HCT116 (cell line): ENCODE measurements around the gene MTSS2. TPM values are rescaled to one million over a fixed set of nuclear protein-coding genes. Genes with fewer than 3 reads are reported as not detected.

Experiments
- ATAC-seq: fragments of 200-7000 bp; cut with Tn5 transposase; 2 replicates; pipeline ENCODE4 v1.9.1; 2020; ENCODE audit warnings: mild to moderate bottlenecking, moderate library complexity
- BruUV-seq: library from RNA; stranded (reverse); fragments of 400-500 nt; replicated peaks from 2 replicates; lab custom pipeline; 2021; lab: Mats Ljungman, UMichigan
- CTCF ChIA-PET: fragments of 300-600 bp; sonication (Branson Sonifier 250); formaldehyde crosslinking; loops from one replicate; lab custom pipeline; 2021; ENCODE audit warnings: antibody characterized with exemption; lab: Charles Lee
- POLR2A ChIA-PET: fragments of 300-600, 350-600 bp; sonication (Branson Sonifier 250); formaldehyde crosslinking; loops from one replicate; lab custom pipeline; 2021; ENCODE audit warnings: antibody characterized with exemption; lab: Charles Lee
- RAD21 ChIA-PET, 2 experiments: fragments of 300-600 bp; sonication (Branson Sonifier 250); formaldehyde crosslinking; loops; one replicate each; lab custom pipeline; 2023; ENCODE audit warnings: low total read pairs in 2 of 2; ENCODE audit not compliant: uncharacterized antibody in 2 of 2, unreplicated experiment in 2 of 2, low non-redundant PET in 1 of 2; lab: Charles Lee
- DNase-seq: peaks from one replicate; pipeline ENCODE4 v3.0.0-alpha.2; 2010; ENCODE audit warnings: low read depth, low spot score
- H2AFZ ChIP-seq: fragments of 200-600 bp; shearing (Covaris generic), sonication (generic); 2 replicates; pipeline ENCODE4 v1.6.1; 2017; ENCODE audit warnings: low read depth, mixed run types, mixed read lengths, antibody characterized with exemption, low read length; ENCODE audit not compliant: poor library complexity, severe bottlenecking
- H3K27ac ChIP-seq: 2 replicates; pipeline ENCODE4 v1.5.1; 2012; ENCODE audit warnings: low read depth, low read length
- H3K27me3 ChIP-seq: fragments of 200-600 bp; sonication (generic); 2 replicates; pipeline ENCODE4 v1.6.1; 2016; ENCODE audit warnings: mixed run types, low read length, mixed read lengths; ENCODE audit not compliant: insufficient read depth
- H3K36me3 ChIP-seq, 2 experiments: fragments of 200-500 bp in 1 of 2; fragments of 200-600 bp in 1 of 2; sonication (Bioruptor generic) in 1 of 2; sonication (generic) in 1 of 2; 2 replicates each; pipeline versions ENCODE4 v1.5.1 to v1.6.1; 2014 to 2016; ENCODE audit warnings: low read length in 2 of 2, inconsistent platforms in 1 of 2, mixed read lengths in 1 of 2, mixed run types in 1 of 2; ENCODE audit not compliant: insufficient read depth in 2 of 2, control insufficient read depth in 1 of 2
- H3K4me1 ChIP-seq, 2 experiments: fragments of 200-600 bp in 1 of 2; sonication (generic) in 1 of 2; 2 replicates each; pipeline versions ENCODE4 v1.5.1 to v1.6.1; 2012 to 2017; ENCODE audit warnings: low read length in 2 of 2, inconsistent platforms in 1 of 2, mild to moderate bottlenecking in 1 of 2, mixed read lengths in 1 of 2, mixed run types in 1 of 2, moderate library complexity in 1 of 2; ENCODE audit not compliant: insufficient read depth in 2 of 2, control insufficient read depth in 1 of 2
- H3K4me2 ChIP-seq: fragments of 200-600 bp; sonication (generic); 2 replicates; pipeline ENCODE4 v1.6.1; 2017; ENCODE audit warnings: mixed run types, low read length, mixed read lengths
- H3K4me3 ChIP-seq, 2 experiments: fragments of 200-600 bp in 1 of 2; sonication (generic) in 1 of 2; replicated peaks in 1 of 2; 2 replicates each; pipeline ENCODE4 v1.5.1; 2011 to 2016; ENCODE audit warnings: low read length in 2 of 2, control low read depth in 1 of 2, low read depth in 1 of 2, mild to moderate bottlenecking in 1 of 2, mixed read lengths in 1 of 2, mixed run types in 1 of 2
- H3K79me2 ChIP-seq: fragments of 200-600 bp; sonication (generic); 2 replicates; pipeline ENCODE4 v1.6.1; 2017; ENCODE audit warnings: mild to moderate bottlenecking, mixed run types, low read length, moderate library complexity, mixed read lengths; ENCODE audit not compliant: insufficient read depth
- H3K9ac ChIP-seq: fragments of 200-600 bp; sonication (generic); 2 replicates; pipeline ENCODE4 v1.6.1; 2016; ENCODE audit warnings: low read length, mixed read lengths
- H3K9me2 ChIP-seq: fragments of 200-600 bp; sonication (generic), shearing (Covaris generic); 2 replicates; pipeline ENCODE4 v1.6.1; 2017; ENCODE audit warnings: mixed run types, mild to moderate bottlenecking, moderate library complexity; ENCODE audit not compliant: insufficient read depth
- H3K9me3 ChIP-seq, 2 experiments: fragments of 200-500 bp in 1 of 2; fragments of 200-600 bp in 1 of 2; sonication (Bioruptor generic) in 1 of 2; sonication (generic) in 1 of 2; 2 replicates each; pipeline ENCODE4 v1.6.1; 2014 to 2017; ENCODE audit warnings: low read length in 2 of 2, mixed read lengths in 2 of 2, inconsistent platforms in 1 of 2, low read depth in 1 of 2, mild to moderate bottlenecking in 1 of 2, mixed run types in 1 of 2, moderate library complexity in 1 of 2; ENCODE audit not compliant: control insufficient read depth in 1 of 2, insufficient read depth in 1 of 2
- H4K20me1 ChIP-seq: fragments of 200-600 bp; sonication (generic), shearing (Covaris generic); 2 replicates; pipeline ENCODE4 v1.6.1; 2017; ENCODE audit warnings: mixed run types, mild to moderate bottlenecking, moderate library complexity; ENCODE audit not compliant: insufficient read depth
- CBX3 ChIP-seq: IDR thresholded peaks from 2 replicates; pipeline ENCODE4 v1.6.1; 2012; ENCODE audit warnings: low read depth
- CEBPB ChIP-seq: IDR thresholded peaks from 2 replicates; pipeline ENCODE4 v1.6.1; 2012; ENCODE audit warnings: low read depth
- ELF1 ChIP-seq: IDR thresholded peaks from 2 replicates; pipeline ENCODE4 v1.6.1; 2012; ENCODE audit warnings: low read depth, borderline replicate concordance
- EZH2 ChIP-seq: fragments of 200-600 bp; sonication (generic); IDR thresholded peaks from 2 replicates; pipeline ENCODE4 v1.6.1; 2017; ENCODE audit warnings: antibody characterized with exemption, mixed run types
- EZH2phosphoT487 ChIP-seq: fragments of 200-600 bp; IDR thresholded peaks from 2 replicates; pipeline ENCODE4 v1.6.1; 2018; ENCODE audit warnings: antibody characterized with exemption, borderline replicate concordance
- FOSL1 ChIP-seq: IDR thresholded peaks from 2 replicates; pipeline ENCODE4 v1.6.1; 2012; ENCODE audit warnings: low read depth
- POLR2A ChIP-seq: IDR thresholded peaks from 2 replicates; pipeline ENCODE4 v1.7.0; 2011; ENCODE audit warnings: borderline replicate concordance; ENCODE audit not compliant: insufficient read depth, insufficient read length; ENCODE audit errors: extremely low read depth
- POLR2AphosphoS5 ChIP-seq: IDR thresholded peaks from 2 replicates; pipeline ENCODE4 v1.6.1; 2011; ENCODE audit warnings: mild to moderate bottlenecking, low read depth, low read length, moderate library complexity
- RAD21 ChIP-seq: IDR thresholded peaks from 2 replicates; pipeline ENCODE4 v1.6.1; 2012; ENCODE audit warnings: low read depth, mild to moderate bottlenecking
- SIN3A ChIP-seq: IDR thresholded peaks from 2 replicates; pipeline ENCODE4 v1.6.1; 2012; ENCODE audit warnings: low read depth
- TCF7L2 ChIP-seq: IDR thresholded peaks from 2 replicates; pipeline ENCODE4 v1.7.0; 2011; ENCODE audit warnings: borderline replicate concordance, inconsistent platforms; ENCODE audit not compliant: insufficient read depth, insufficient read length; ENCODE audit errors: extremely low read depth
- YY1 ChIP-seq: IDR thresholded peaks from 2 replicates; pipeline ENCODE4 v1.6.1; 2011; ENCODE audit warnings: low read length, low read depth, moderate library complexity, mild to moderate bottlenecking; ENCODE audit not compliant: insufficient replicate concordance; ENCODE audit errors: extremely low read depth
- ZFX ChIP-seq: fragments of 450-650 bp; IDR thresholded peaks from 2 replicates; pipeline ENCODE4 v1.6.1; 2017
- ZNF274 ChIP-seq: fragments of 200-500 bp; sonication (Bioruptor generic); IDR thresholded peaks from 2 replicates; pipeline ENCODE4 v1.6.1; 2014; ENCODE audit warnings: mild to moderate bottlenecking, low read depth, low read length, inconsistent platforms
- intact Hi-C: fragments of 100-400 bp; cut with micrococcal nuclease; formaldehyde crosslinking; loops from 2 replicates; pipeline ENCODE4 v1.10.0; 2022
- total RNA-seq: library from RNA; stranded (reverse); gene quantifications from one replicate; pipeline ENCODE4 v1.2.1, GENCODE V29; 2021; ENCODE audit not compliant: unreplicated experiment
- TF ChIP-seq, protein P1 (sequence below): IDR thresholded peaks from 2 replicates; pipeline ENCODE4 v1.6.1; 2012; ENCODE audit warnings: low read depth
- TF ChIP-seq, protein P2 (sequence below): IDR thresholded peaks from 2 replicates; pipeline ENCODE4 v1.6.1; 2012
- TF ChIP-seq, protein P3 (sequence below): IDR thresholded peaks from 2 replicates; pipeline ENCODE4 v1.6.1; 2012
- TF ChIP-seq, protein P4 (sequence below): IDR thresholded peaks from 2 replicates; pipeline ENCODE4 v1.6.1; 2011; ENCODE audit warnings: mild to moderate bottlenecking, low read length, moderate library complexity; ENCODE audit not compliant: insufficient replicate concordance; ENCODE audit errors: extremely low read depth

Gene MTSS2
- total RNA-seq, 1 experiment from 2014 or later: 41.8 TPM

DNA sequence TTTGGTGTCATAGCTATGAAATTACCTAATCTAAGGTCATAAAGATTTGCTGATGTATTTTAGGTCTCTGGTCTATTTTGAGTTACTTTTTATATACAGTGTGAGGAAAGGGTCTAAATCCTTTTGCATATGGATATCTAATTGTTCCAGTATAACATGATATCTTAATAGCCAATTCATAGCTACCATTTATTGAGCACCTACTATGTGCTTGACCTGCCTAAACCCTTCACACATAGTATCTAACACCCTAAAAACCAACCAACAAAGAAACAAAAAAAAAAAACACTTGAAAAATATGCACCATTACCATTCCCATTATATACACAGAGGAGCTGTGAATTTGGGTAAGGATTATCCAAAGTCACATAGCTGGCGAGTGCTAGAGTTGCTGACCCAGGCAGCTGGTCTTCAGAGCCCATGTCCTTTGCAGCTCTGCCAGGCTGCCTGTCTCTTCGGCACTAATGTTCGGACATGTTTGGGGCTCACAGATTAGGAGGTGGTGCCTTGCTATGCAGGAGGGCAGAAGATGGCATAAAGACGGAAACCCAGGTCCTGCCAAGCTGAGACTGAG, 48.8 kb upstream of the MTSS2 start (continued):
- TF ChIP-seq SIN3A: no peak

DNA sequence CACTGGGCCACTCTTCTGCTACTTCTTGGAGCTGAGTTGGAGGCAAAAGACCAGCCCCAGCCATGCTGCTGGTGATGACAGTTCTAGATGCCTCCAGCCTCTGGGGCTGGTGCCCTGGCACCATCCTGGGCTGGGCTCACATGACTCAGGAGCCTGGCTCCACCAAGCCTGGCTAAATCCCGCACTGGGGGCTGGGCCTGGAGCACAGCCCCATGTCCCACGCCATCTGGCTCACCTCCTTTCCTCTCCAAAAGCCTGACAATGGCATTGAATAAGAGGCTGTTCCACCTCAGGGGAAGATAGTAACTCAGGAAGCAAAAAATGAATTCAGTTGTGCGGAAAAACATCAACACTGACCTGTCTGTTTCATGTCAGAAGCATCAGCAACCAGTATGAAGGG, 45.1 kb upstream of the MTSS2 start:
- peaks cover 0 to 3% of the 10 kb centered on the region in 2 experiments; a peak in 1 of 4 replicates for H3K36me3 ChIP-seq
- ATAC-seq: no peak
- no peaks in the 10 kb centered on the region for H4K20me1 ChIP-seq
- ChIA-PET POLR2A (no interaction called here), CTCF (no interaction called here), RAD21 (no interaction called here)
- no peak overlapping the region for H2AFZ ChIP-seq
- no peak for DNase-seq
- no peaks in the 10 kb centered on the region for H3K9me3 ChIP-seq
- H3K9ac ChIP-seq: no peak overlapping the region
- intact Hi-C loops: no loop called here
- no peak overlapping the region for H3K4me3 ChIP-seq
- no peaks in the 10 kb centered on the region for H3K9me2 ChIP-seq
- H3K27ac ChIP-seq: no peak overlapping the region
- H3K27me3 ChIP-seq: no peaks in the 10 kb centered on the region
- BruUV-seq: no TSS peak
- TF ChIP-seq FOSL1: no peak
- no peak for TF ChIP-seq CEBPB
- TF ChIP-seq EZH2: no peak
- TF ChIP-seq, protein P1, sequence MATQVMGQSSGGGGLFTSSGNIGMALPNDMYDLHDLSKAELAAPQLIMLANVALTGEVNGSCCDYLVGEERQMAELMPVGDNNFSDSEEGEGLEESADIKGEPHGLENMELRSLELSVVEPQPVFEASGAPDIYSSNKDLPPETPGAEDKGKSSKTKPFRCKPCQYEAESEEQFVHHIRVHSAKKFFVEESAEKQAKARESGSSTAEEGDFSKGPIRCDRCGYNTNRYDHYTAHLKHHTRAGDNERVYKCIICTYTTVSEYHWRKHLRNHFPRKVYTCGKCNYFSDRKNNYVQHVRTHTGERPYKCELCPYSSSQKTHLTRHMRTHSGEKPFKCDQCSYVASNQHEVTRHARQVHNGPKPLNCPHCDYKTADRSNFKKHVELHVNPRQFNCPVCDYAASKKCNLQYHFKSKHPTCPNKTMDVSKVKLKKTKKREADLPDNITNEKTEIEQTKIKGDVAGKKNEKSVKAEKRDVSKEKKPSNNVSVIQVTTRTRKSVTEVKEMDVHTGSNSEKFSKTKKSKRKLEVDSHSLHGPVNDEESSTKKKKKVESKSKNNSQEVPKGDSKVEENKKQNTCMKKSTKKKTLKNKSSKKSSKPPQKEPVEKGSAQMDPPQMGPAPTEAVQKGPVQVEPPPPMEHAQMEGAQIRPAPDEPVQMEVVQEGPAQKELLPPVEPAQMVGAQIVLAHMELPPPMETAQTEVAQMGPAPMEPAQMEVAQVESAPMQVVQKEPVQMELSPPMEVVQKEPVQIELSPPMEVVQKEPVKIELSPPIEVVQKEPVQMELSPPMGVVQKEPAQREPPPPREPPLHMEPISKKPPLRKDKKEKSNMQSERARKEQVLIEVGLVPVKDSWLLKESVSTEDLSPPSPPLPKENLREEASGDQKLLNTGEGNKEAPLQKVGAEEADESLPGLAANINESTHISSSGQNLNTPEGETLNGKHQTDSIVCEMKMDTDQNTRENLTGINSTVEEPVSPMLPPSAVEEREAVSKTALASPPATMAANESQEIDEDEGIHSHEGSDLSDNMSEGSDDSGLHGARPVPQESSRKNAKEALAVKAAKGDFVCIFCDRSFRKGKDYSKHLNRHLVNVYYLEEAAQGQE: no peak
- TF ChIP-seq ZFX: no peak
- TF ChIP-seq, protein P2, sequence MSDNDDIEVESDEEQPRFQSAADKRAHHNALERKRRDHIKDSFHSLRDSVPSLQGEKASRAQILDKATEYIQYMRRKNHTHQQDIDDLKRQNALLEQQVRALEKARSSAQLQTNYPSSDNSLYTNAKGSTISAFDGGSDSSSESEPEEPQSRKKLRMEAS: no peak
- TF ChIP-seq TCF7L2: no peak
- TF ChIP-seq RAD21: no peak
- TF ChIP-seq CBX3: no peak
- no peak for TF ChIP-seq YY1
- TF ChIP-seq ELF1: no peak
- TF ChIP-seq SIN3A: no peak
- no peak for TF ChIP-seq POLR2A
- no peak for TF ChIP-seq ZNF274
- no peak for TF ChIP-seq POLR2AphosphoS5
- TF ChIP-seq EZH2phosphoT487: no peak
- TF ChIP-seq, protein P3, sequence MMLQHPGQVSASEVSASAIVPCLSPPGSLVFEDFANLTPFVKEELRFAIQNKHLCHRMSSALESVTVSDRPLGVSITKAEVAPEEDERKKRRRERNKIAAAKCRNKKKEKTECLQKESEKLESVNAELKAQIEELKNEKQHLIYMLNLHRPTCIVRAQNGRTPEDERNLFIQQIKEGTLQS: no peak
- TF ChIP-seq, protein P4, sequence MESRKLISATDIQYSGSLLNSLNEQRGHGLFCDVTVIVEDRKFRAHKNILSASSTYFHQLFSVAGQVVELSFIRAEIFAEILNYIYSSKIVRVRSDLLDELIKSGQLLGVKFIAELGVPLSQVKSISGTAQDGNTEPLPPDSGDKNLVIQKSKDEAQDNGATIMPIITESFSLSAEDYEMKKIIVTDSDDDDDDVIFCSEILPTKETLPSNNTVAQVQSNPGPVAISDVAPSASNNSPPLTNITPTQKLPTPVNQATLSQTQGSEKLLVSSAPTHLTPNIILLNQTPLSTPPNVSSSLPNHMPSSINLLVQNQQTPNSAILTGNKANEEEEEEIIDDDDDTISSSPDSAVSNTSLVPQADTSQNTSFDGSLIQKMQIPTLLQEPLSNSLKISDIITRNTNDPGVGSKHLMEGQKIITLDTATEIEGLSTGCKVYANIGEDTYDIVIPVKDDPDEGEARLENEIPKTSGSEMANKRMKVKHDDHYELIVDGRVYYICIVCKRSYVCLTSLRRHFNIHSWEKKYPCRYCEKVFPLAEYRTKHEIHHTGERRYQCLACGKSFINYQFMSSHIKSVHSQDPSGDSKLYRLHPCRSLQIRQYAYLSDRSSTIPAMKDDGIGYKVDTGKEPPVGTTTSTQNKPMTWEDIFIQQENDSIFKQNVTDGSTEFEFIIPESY: no peak
- no peak overlapping the region for H3K4me2 ChIP-seq
- H3K4me1 ChIP-seq: no peaks in the 10 kb centered on the region
- H3K79me2 ChIP-seq: no peaks in the 10 kb centered on the region
